ENCODE results near the gene ERV3-1. TPM values are rescaled to one million over a fixed set of nuclear protein-coding genes. Genes with fewer than 3 reads are reported as not detected.

ERV3-1 gene
- total and polyA plus RNA-seq, 9 of the 15 experiments (the other 6 are each of a cell fraction or from before 2014, with no cell fraction given), result 10.2 to 30.0 (median 22.0) TPM

GRCh38 chr7:65006094-65006992 is at the start of gene ERV3-1 (continued):
- TF ChIP-seq VEZF1 (CRISPR knock-in tag; IDR thresholded peaks at IDR 0.05), result peak; percentile 68
- no peak for TF ChIP-seq DIDO1 (tag; IDR thresholded peaks at IDR 0.05; ENCODE audit: low read depth)
- TF ChIP-seq RNF2 (IDR thresholded peaks at IDR 0.05), result no peak
- TF ChIP-seq ZBTB8A (IDR thresholded peaks at IDR 0.05; ENCODE audit: partially characterized antibody), result no peak
- no peak for TF ChIP-seq ZNF830 (CRISPR knock-in tag; IDR thresholded peaks at IDR 0.05)
- TF ChIP-seq, protein P1, sequence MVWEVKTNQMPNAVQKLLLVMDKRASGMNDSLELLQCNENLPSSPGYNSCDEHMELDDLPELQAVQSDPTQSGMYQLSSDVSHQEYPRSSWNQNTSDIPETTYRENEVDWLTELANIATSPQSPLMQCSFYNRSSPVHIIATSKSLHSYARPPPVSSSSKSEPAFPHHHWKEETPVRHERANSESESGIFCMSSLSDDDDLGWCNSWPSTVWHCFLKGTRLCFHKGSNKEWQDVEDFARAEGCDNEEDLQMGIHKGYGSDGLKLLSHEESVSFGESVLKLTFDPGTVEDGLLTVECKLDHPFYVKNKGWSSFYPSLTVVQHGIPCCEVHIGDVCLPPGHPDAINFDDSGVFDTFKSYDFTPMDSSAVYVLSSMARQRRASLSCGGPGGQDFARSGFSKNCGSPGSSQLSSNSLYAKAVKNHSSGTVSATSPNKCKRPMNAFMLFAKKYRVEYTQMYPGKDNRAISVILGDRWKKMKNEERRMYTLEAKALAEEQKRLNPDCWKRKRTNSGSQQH (CRISPR knock-in tag; IDR thresholded peaks at IDR 0.05), result peak; percentile 75; the same call in 1 of the 2 replicates
- TF ChIP-seq, protein P2, sequence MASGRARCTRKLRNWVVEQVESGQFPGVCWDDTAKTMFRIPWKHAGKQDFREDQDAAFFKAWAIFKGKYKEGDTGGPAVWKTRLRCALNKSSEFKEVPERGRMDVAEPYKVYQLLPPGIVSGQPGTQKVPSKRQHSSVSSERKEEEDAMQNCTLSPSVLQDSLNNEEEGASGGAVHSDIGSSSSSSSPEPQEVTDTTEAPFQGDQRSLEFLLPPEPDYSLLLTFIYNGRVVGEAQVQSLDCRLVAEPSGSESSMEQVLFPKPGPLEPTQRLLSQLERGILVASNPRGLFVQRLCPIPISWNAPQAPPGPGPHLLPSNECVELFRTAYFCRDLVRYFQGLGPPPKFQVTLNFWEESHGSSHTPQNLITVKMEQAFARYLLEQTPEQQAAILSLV (tag; IDR thresholded peaks at IDR 0.05), result no peak
- TF ChIP-seq ZNF699 (CRISPR knock-in tag; IDR thresholded peaks at IDR 0.05; ENCODE audit: insufficient replicate concordance), result no peak
- TF ChIP-seq NCOA4 (IDR thresholded peaks at IDR 0.05; ENCODE audit: partially characterized antibody), result no peak
- TF ChIP-seq, protein P3, sequence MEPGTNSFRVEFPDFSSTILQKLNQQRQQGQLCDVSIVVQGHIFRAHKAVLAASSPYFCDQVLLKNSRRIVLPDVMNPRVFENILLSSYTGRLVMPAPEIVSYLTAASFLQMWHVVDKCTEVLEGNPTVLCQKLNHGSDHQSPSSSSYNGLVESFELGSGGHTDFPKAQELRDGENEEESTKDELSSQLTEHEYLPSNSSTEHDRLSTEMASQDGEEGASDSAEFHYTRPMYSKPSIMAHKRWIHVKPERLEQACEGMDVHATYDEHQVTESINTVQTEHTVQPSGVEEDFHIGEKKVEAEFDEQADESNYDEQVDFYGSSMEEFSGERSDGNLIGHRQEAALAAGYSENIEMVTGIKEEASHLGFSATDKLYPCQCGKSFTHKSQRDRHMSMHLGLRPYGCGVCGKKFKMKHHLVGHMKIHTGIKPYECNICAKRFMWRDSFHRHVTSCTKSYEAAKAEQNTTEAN (CRISPR knock-in tag; IDR thresholded peaks at IDR 0.05), result no peak
- TF ChIP-seq CBX1 (IDR thresholded peaks at IDR 0.05; ENCODE audit: low read depth), result peak; percentile 74; the same call in 1 of the 2 replicates
- TF ChIP-seq BRD9 (IDR thresholded peaks at IDR 0.05; ENCODE audit: low read depth, partially characterized antibody), result peak; percentile 35
- no peak for TF ChIP-seq JUND (IDR thresholded peaks at IDR 0.05; ENCODE audit: borderline replicate concordance, low read depth, low read length)
- TF ChIP-seq JUND (tag; IDR thresholded peaks at IDR 0.05; ENCODE audit: borderline replicate concordance, low read depth, low read length), result no peak
- peak; percentile 84; the same call in 1 of the 2 replicates for TF ChIP-seq POLR2AphosphoS2 (IDR thresholded peaks at IDR 0.05; ENCODE audit: low read length)
- no peak for TF ChIP-seq MAX (CRISPR knock-in tag; IDR thresholded peaks at IDR 0.05)
- TF ChIP-seq DNMT1 (IDR thresholded peaks at IDR 0.05), result no peak
- TF ChIP-seq ZNF431 (CRISPR knock-in tag; IDR thresholded peaks at IDR 0.05), result no peak
- TF ChIP-seq ZNF133 (CRISPR knock-in tag; IDR thresholded peaks at IDR 0.05), result no peak
- no peak for TF ChIP-seq SMARCA5 (IDR thresholded peaks at IDR 0.05)
- no peak for TF ChIP-seq CREB3 (tag; conservative IDR thresholded peaks at IDR 0.05; ENCODE audit: low read depth)

Data from K562 (cell line).